HepG2 (cell line): ENCODE data around the gene CUEDC2. TPM values are rescaled to one million over a fixed set of nuclear protein-coding genes. Genes with fewer than 3 reads are reported as not detected.

ENCODE experiments used
- ARID5B ChIP-seq: IDR thresholded peaks from 2 replicates; pipeline ENCODE4 v1.4.0; 2020; ENCODE audit warnings: mild to moderate bottlenecking, missing genetic modification reagents
- DMAP1 ChIP-seq: IDR thresholded peaks from 2 replicates; pipeline ENCODE4 v1.6.1; 2016
- HNF4A ChIP-seq: sonication (generic); formaldehyde crosslinking; IDR thresholded peaks from 2 replicates; pipeline ENCODE4 v1.4.0; 2020; ENCODE audit warnings: missing genetic modification reagents
- HNRNPUL1 ChIP-seq: fragments of 200-400 bp; formaldehyde crosslinking; IDR thresholded peaks from 2 replicates; pipeline ENCODE4 v1.6.1; 2017; ENCODE audit warnings: low read depth, mild to moderate bottlenecking, low read length, moderate library complexity
- IKZF5 ChIP-seq: IDR thresholded peaks from 2 replicates; pipeline ENCODE4 v1.6.1; 2018; ENCODE audit warnings: missing genetic modification reagents, mild to moderate bottlenecking, missing compliant biosample characterization
- MEIS1 ChIP-seq: sonication (generic); formaldehyde crosslinking; IDR thresholded peaks from 2 replicates; pipeline ENCODE4 v1.9.0; 2021; ENCODE audit warnings: mild to moderate bottlenecking, missing genetic modification reagents, moderate library complexity, borderline replicate concordance
- PHF8 ChIP-seq: sonication (generic); formaldehyde crosslinking; IDR thresholded peaks from 2 replicates; pipeline ENCODE4 v1.5.0; 2020; ENCODE audit warnings: missing genetic modification reagents
- PRDM10 ChIP-seq: sonication (generic); formaldehyde crosslinking; IDR thresholded peaks from 2 replicates; pipeline ENCODE4 v1.4.0; 2020; ENCODE audit warnings: low read depth, missing genetic modification reagents
- SIN3B ChIP-seq: fragments of 150-350 bp; IDR thresholded peaks from 2 replicates; pipeline ENCODE4 v1.6.1; 2014; ENCODE audit warnings: low read length
- SP4 ChIP-seq: sonication (generic); formaldehyde crosslinking; IDR thresholded peaks from 2 replicates; pipeline ENCODE4 v1.8.1; 2023; ENCODE audit warnings: mild to moderate bottlenecking, missing genetic modification reagents
- TRAFD1 ChIP-seq: sonication (generic); formaldehyde crosslinking; IDR thresholded peaks from 2 replicates; pipeline ENCODE4 v1.5.1; 2020; ENCODE audit warnings: missing genetic modification reagents, mild to moderate bottlenecking, borderline replicate concordance
- TRIM24 ChIP-seq: sonication (generic); formaldehyde crosslinking; IDR thresholded peaks from 2 replicates; pipeline ENCODE4 v1.8.0; 2022; ENCODE audit warnings: mild to moderate bottlenecking, missing genetic modification reagents
- ZFP90 ChIP-seq: sonication (generic); formaldehyde crosslinking; IDR thresholded peaks from 2 replicates; pipeline ENCODE4 v1.8.0; 2022; ENCODE audit warnings: missing genetic modification reagents, mild to moderate bottlenecking, inconsistent platforms, borderline replicate concordance
- ZNF24 ChIP-seq: fragments of 450-650 bp; IDR thresholded peaks from 2 replicates; pipeline ENCODE4 v1.6.1; 2017; ENCODE audit warnings: antibody characterized with exemption, mild to moderate bottlenecking
- ZNF326 ChIP-seq: sonication (generic); formaldehyde crosslinking; IDR thresholded peaks from 2 replicates; pipeline ENCODE4 v1.4.0; 2020; ENCODE audit warnings: missing genetic modification reagents, borderline replicate concordance
- ZNF639 ChIP-seq: conservative IDR thresholded peaks from 2 replicates; pipeline ENCODE4 v1.6.1; 2018; ENCODE audit warnings: missing genetic modification reagents
- polyA plus RNA-seq, 8 experiments: library from polyadenylated mRNA; depleted of rRNA in 3 of 8; stranded (reverse) in 7 of 8; unstranded in 1 of 8; fragments of >200 nt; fragmentation: Illumina TruSeq in 4 of 8; extraction: Trizol in 4 of 8; gene quantifications; 2 replicates each; pipeline versions ENCODE4 v1.2.1 to v1.2.3, GENCODE V29; 2011 to 2016; ENCODE audit warnings: low read depth in 4 of 8, missing spikeins in 1 of 8, mixed read lengths in 1 of 8; ENCODE audit not compliant: insufficient read depth in 1 of 8
- total RNA-seq, 5 experiments: library from RNA; depleted of rRNA; stranded (reverse); fragments of >200 nt; fragmentation: Illumina TruSeq; extraction: Trizol; gene quantifications; 2 replicates each; pipeline ENCODE4 v1.2.3, GENCODE V29; 2016; ENCODE audit warnings: low read depth in 1 of 5

Gene CUEDC2
- total and polyA plus RNA-seq, 2 of the 13 experiments (the other 11 are each of a cell fraction or from before 2014, with no cell fraction given) = 13.1 to 18.4 TPM

GRCh38 chr10:102420714-102421506, 11.5 kb downstream of the CUEDC2 start, which contains the start of gene FBXL15 (continued):
- TF ChIP-seq ZNF326 (CRISPR knock-in tag) = no peak
- TF ChIP-seq ZNF639 = peak; percentile 83
- no peak for TF ChIP-seq HNRNPUL1
- peak; percentile 64; the same call in 1 of the 2 replicates for TF ChIP-seq TRAFD1 (CRISPR knock-in tag)
- peak; percentile 75 for TF ChIP-seq DMAP1 (CRISPR knock-in tag)
- peak; percentile 44; the same call in 1 of the 2 replicates for TF ChIP-seq ARID5B
- peak; percentile 70; the same call in 1 of the 2 replicates for TF ChIP-seq SP4
- peak; percentile 80; the same call in 1 of the 2 replicates for TF ChIP-seq PRDM10 (CRISPR knock-in tag)
- TF ChIP-seq ZNF24 = no peak
- no peak for TF ChIP-seq TRIM24
- no peak; the same call in 1 of the 2 replicates for TF ChIP-seq ZFP90
- TF ChIP-seq MEIS1 (CRISPR knock-in tag) = no peak
- peak; percentile 84; the same call in 1 of the 2 replicates for TF ChIP-seq IKZF5 (CRISPR knock-in tag)
- peak; percentile 90 for TF ChIP-seq SIN3B
- peak; percentile 85 for TF ChIP-seq PHF8 (CRISPR knock-in tag)
- TF ChIP-seq HNF4A (CRISPR knock-in tag) = peak; percentile 10; the same call in 1 of the 2 replicates
